Uterus (tissue), 4 donors: ENCODE measurements around the gene KNOP1. TPM values are rescaled to one million over a fixed set of nuclear protein-coding genes. Genes with fewer than 3 reads are reported as not detected.

Experiments
- DNase-seq, 2 donors: peaks; one replicate each; pipeline ENCODE4 v3.0.0-alpha.2; 2019 to 2020
- H3K27ac ChIP-seq, 2 donors: fragments of 200-600 bp; sonication (generic); 1 replicate in 1 of 2; 2 replicates in 1 of 2; pipeline ENCODE4 v1.5.1; 2016 to 2018
- H3K27me3 ChIP-seq, 2 donors: fragments of 200-600 bp; sonication (generic); one replicate each; pipeline ENCODE4 v1.5.1; 2018 to 2019; ENCODE audit warnings: control low read depth in 1 of 2
- H3K36me3 ChIP-seq, 2 donors: fragments of 200-600 bp; sonication (generic); one replicate each; pipeline ENCODE4 v1.5.1; 2019; ENCODE audit warnings: control low read depth in 1 of 2
- H3K4me1 ChIP-seq, 2 donors: fragments of 200-600 bp; sonication (generic); one replicate each; pipeline ENCODE4 v1.5.1; 2018 to 2019; ENCODE audit warnings: control low read depth in 1 of 2
- H3K4me3 ChIP-seq, 2 donors: fragments of 200-600 bp; sonication (generic); 1 replicate in 1 of 2; 2 replicates in 1 of 2; pipeline ENCODE4 v1.5.1; 2018 to 2019; ENCODE audit warnings: mild to moderate bottlenecking in 1 of 2
- H3K9me3 ChIP-seq, 2 donors: fragments of 200-600 bp; sonication (generic); one replicate each; pipeline ENCODE4 v1.5.1; 2019; ENCODE audit warnings: control low read depth in 1 of 2
- CTCF ChIP-seq, 4 experiments: fragments of 200-600 bp in 2 of 4; fragments of 450-650 bp in 2 of 4; sonication (generic) in 2 of 4; IDR thresholded peaks; one replicate each; pipeline ENCODE4 v1.5.1; 2016 to 2019; ENCODE audit warnings: antibody characterized with exemption in 4 of 4, mild to moderate bottlenecking in 2 of 4, moderate library complexity in 1 of 4
- POLR2A ChIP-seq, 2 donors: fragments of 450-650 bp; IDR thresholded peaks; one replicate each; pipeline ENCODE4 v1.6.1; 2016; ENCODE audit warnings: antibody characterized with exemption in 2 of 2, mild to moderate bottlenecking in 1 of 2, moderate library complexity in 1 of 2
- intact Hi-C: fragments of 100-400 bp; cut with DNase I; formaldehyde crosslinking; loops from one replicate; pipeline ENCODE4 v1.15.1; 2023; ENCODE audit warnings: low total_unique reads
- total RNA-seq, 4 donors: library from RNA; depleted of rRNA in 3 of 4; stranded (reverse); fragments of >200 nt in 3 of 4; gene quantifications; one replicate each; pipeline versions ENCODE4 v1.1.0 to v1.2.4, GENCODE V29; 2014 to 2023
- donor health status: DM: yes; HTN: yes; CAD: no.

The KNOP1 gene
- total RNA-seq, 4 donors from 2014 or later, result 1.5 to 20.5 (median 9.4) TPM

DNA sequence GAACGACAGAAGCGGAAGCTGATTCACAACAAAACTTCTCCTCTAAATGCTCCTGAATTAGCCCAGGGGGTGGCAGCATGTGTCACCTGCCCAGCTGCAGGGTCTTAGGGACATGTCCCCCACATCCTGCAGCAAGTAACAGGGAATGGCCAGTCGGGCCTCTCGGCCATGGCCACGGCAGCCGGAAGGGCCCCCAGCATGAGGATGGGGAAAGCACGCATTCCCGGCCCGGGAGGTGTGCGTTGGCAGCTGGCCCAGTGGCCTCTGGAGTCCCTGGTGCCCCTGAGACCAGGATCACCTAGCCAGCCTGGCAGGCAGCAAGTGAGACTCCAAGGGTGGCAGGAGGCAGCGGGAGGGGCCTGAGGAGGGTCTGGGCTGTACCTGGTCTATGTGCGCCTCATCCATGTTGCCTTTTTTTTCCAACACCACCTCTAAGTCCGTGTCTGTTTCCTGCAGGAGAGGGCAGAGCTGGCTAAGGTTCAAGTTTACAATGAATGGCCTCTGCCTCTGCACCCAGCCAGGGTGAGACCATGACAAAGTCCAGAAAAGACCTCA lies 7.0 kb downstream of the KNOP1 start:
- Histone ChIP-seq H3K4me3 (no peak overlapping the region), H3K9me3 (no peaks in the 10 kb centered on the region), H3K27ac (no peak overlapping the region), H3K4me1 (no peaks in the 10 kb centered on the region), H3K27me3 (no peaks in the 10 kb centered on the region), H3K36me3 (no peaks in the 10 kb centered on the region)
- TF ChIP-seq CTCF (IDR thresholded peaks at IDR 0.05) (no peak), POLR2A (IDR thresholded peaks at IDR 0.05) (no peak)
- intact Hi-C loops, result no loop called here
- no peak for DNase-seq

GRCh38 chr16:19710191-19710908 lies 7.7 kb downstream of the KNOP1 start:
- DNase-seq, result no peak
- no peaks in the 10 kb centered on the region for H3K36me3 ChIP-seq
- no peaks in the 10 kb centered on the region for H3K4me1 ChIP-seq
- H3K9me3 ChIP-seq, result no peaks in the 10 kb centered on the region
- H3K4me3 ChIP-seq, result no peak overlapping the region
- no peak overlapping the region for H3K27ac ChIP-seq
- H3K27me3 ChIP-seq, result no peaks in the 10 kb centered on the region
- no peak for TF ChIP-seq CTCF (IDR thresholded peaks at IDR 0.05)
- no peak for TF ChIP-seq POLR2A (IDR thresholded peaks at IDR 0.05)
- intact Hi-C loops, result no loop called here

- intact Hi-C loops, result no loop called here
- H3K4me3 ChIP-seq, result no peak overlapping the region
- H3K9me3 ChIP-seq, result no peaks in the 10 kb centered on the region
- no peak for DNase-seq
- no peak overlapping the region for H3K27ac ChIP-seq
- TF ChIP-seq CTCF (IDR thresholded peaks at IDR 0.05) (no peak), POLR2A (IDR thresholded peaks at IDR 0.05) (no peak)
- no peaks in the 10 kb centered on the region for H3K36me3 ChIP-seq
- no peaks in the 10 kb centered on the region for H3K27me3 ChIP-seq
- no peaks in the 10 kb centered on the region for H3K4me1 ChIP-seq
Observed at GRCh38 chr16:19709381-19710136, 8.5 kb downstream of the KNOP1 start.

DNA sequence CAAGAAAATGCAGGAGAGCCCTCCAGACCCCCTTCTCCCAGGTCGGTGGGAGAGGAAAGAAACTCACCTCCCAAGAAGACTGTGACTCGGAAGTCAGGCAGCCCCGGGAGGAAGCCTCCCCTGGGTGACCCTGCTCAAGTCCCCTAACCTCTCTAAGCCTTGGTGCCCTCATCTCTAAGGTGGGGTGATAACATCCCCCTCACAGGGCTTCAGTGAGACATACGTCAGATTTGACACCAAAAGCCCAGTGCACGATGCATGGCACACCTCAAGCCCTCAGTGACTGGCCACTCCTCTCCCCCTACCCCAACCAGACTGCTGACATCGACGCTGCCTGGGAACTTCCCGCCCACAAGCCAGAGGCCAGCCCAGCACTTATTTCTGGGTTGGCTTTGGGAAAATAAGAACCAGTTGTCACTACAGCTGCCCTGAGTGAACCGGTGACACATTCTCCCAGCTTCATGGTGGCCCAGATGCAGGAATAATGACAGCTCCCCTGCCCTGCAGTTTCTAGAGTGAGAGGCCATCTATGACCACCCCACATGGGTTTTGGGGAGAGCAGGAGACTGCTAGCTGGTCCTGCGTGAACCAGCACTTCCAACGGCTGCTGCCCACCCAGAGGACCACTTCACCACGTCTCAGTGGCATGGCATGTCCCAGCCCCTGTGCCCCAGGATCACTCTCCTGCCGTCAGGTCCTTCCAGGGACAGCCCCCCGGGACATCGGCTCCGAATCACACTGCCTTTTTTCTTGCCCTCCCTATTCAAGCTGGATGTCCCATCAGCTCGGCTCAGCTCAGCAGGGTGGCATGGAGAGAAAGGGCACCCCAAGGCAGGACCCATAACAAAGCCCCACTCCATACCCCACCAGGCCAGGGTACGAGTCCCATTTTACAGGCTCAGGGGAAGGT lies 9.5 kb downstream of the KNOP1 start:
- intact Hi-C loops, result no loop called here
- Histone ChIP-seq H3K27ac (no peak overlapping the region), H3K36me3 (no peaks in the 10 kb centered on the region), H3K4me3 (no peak overlapping the region), H3K9me3 (no peaks in the 10 kb centered on the region), H3K27me3 (no peaks in the 10 kb centered on the region), H3K4me1 (no peaks in the 10 kb centered on the region)
- TF ChIP-seq POLR2A (IDR thresholded peaks at IDR 0.05) (no peak), CTCF (IDR thresholded peaks at IDR 0.05) (no peak)
- no peak for DNase-seq
